Astrocyte of the cerebellum (primary cell): ENCODE measurements around the gene FRMD4B.

Experiments used
- DNase-seq: peaks from one replicate; pipeline ENCODE4 v3.0.0-alpha.2; 2011; ENCODE audit warnings: low read depth
- H3K4me3 ChIP-seq: 2 replicates; pipeline ENCODE4 v1.5.1; 2011; ENCODE audit warnings: mild to moderate bottlenecking, low read depth, low read length, moderate library complexity
- in situ Hi-C: cut with HindIII; loops from 2 replicates; pipeline ENCODE4 v1.10.0; 2017; ENCODE audit warnings: low sequenced_read_pairs
- TF ChIP-seq, protein P1 (sequence below): IDR thresholded peaks from 2 replicates; pipeline ENCODE4 v1.5.1; 2012; ENCODE audit warnings: low read length, low read depth, moderate library complexity, mild to moderate bottlenecking; ENCODE audit errors: missing control alignments

Gene FRMD4B

GRCh38 chr3:69141313-69141712 is 244.6 kb downstream of the FRMD4B start:
- H3K4me3 ChIP-seq = no peak overlapping the region
- DNase-seq = no peak
- in situ Hi-C loops = no loop called here
- TF ChIP-seq, protein P1, sequence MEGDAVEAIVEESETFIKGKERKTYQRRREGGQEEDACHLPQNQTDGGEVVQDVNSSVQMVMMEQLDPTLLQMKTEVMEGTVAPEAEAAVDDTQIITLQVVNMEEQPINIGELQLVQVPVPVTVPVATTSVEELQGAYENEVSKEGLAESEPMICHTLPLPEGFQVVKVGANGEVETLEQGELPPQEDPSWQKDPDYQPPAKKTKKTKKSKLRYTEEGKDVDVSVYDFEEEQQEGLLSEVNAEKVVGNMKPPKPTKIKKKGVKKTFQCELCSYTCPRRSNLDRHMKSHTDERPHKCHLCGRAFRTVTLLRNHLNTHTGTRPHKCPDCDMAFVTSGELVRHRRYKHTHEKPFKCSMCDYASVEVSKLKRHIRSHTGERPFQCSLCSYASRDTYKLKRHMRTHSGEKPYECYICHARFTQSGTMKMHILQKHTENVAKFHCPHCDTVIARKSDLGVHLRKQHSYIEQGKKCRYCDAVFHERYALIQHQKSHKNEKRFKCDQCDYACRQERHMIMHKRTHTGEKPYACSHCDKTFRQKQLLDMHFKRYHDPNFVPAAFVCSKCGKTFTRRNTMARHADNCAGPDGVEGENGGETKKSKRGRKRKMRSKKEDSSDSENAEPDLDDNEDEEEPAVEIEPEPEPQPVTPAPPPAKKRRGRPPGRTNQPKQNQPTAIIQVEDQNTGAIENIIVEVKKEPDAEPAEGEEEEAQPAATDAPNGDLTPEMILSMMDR = no peak

DNA sequence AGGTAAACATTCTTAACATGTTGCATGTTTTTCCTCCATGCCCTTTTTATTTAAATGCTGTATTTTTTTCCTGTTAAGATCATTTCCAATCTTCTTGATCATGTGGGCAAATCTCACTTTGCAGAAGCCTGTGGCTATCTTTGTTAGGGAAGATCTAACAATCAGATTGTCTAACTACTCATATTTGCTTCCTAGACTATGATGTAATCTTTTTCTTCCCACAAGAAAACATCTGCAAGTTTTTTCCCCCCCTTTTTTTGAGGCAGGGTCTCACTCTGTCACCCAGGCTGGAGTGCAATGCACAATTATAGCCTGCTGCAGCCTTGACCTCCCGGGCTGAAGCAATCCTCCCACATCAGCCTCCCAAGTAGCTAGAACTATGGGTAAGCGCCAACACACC is 248.5 kb downstream of the FRMD4B start:
- TF ChIP-seq, protein P1 = no peak
- in situ Hi-C loops = no loop called here

GRCh38 chr3:69137005-69137404 is 248.9 kb downstream of the FRMD4B start:
- H3K4me3 ChIP-seq = no peak overlapping the region
- TF ChIP-seq, protein P1 = no peak
- no peak for DNase-seq
- in situ Hi-C loops = no loop called here

More for the DNA sequence above, 248.5 kb downstream of the FRMD4B start:
- no peak for DNase-seq
- H3K4me3 ChIP-seq = no peak overlapping the region

DNA sequence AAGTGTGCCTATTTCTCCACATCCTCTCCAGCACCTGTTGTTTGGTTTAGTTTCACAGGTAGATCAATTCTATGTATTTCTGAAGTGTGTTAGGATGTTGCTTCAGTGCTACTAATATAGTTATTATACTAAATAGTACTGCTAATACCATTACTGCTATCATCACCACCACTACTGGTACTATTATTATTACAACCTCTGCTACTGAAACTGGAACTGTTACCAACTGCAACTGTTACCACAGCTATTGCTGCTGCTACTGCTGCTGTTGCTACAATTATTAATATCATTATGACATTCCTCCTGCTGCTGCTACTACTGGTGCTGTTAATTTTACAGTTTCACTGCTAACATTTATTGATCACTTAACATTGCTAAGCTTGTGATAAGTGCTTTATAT is 255.2 kb downstream of the FRMD4B start:
- H3K4me3 ChIP-seq = no peak overlapping the region
- TF ChIP-seq, protein P1 = no peak
- no peak for DNase-seq
- in situ Hi-C loops = no loop called here

GRCh38 chr3:69129531-69129930 is 256.4 kb downstream of the FRMD4B start:
- TF ChIP-seq, protein P1 = no peak
- no peak for DNase-seq
- H3K4me3 ChIP-seq = no peak overlapping the region
- in situ Hi-C loops = no loop called here

DNA sequence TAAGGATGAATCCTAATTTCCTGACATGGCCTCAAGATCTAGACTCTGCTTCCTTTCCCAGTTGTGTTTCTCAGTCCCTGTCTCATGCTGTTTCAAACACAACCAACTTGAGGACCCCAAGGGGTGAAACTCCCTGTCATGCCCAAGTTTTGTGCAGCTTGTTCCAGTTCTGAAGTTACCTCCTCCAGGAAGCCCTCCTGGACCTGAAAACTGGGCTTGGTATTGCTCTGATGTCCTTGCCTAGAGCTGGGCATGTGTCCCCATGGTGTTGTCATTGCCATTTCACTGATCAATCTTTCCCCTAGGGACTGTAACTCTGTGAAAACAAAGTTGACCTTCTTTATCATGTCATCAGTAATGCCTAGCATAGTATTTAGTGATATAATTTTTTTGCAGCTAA is 257.4 kb downstream of the FRMD4B start:
- in situ Hi-C loops = no loop called here
- H3K4me3 ChIP-seq = no peak overlapping the region
- TF ChIP-seq, protein P1 = no peak
- no peak for DNase-seq

DNA sequence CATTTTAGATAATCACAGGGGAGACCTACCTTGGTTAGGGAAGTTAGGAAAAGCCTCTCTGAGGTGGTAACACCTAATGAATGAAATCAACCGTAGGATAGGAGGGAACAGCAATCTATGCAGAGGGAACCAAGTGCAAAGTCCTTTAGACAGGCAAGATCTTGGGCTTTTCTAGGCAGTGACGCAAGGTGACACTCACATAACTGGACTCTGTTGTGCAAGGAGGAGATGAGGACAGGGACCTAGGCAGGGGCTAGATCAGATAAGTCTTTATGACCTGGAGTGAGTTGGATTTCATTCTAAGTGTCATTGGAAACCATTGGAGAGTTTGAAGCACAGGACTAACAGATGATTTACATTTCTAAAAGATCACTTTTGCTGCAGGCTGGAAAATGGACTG is 258.9 kb downstream of the FRMD4B start:
- no peak overlapping the region for H3K4me3 ChIP-seq
- DNase-seq = no peak
- in situ Hi-C loops = no loop called here
- TF ChIP-seq, protein P1 = no peak
